Adrenal gland (tissue), 12 donors: ENCODE measurements around the gene YARS1. TPM values are rescaled to one million over a fixed set of nuclear protein-coding genes. Genes with fewer than 3 reads are reported as not detected.

ENCODE experiments used
- DNase-seq, 7 donors: peaks; one replicate each; pipeline ENCODE4 v3.0.0-alpha.2; 2019 to 2020
- H3K27ac ChIP-seq, 5 donors: fragments of 200-600 bp; sonication (generic) in 4 of 5; 1 replicate in 3 of 5; 2 replicates in 2 of 5; pipeline versions ENCODE4 v1.5.1 to v1.8.0; 2016 to 2020; ENCODE audit warnings: mild to moderate bottlenecking in 1 of 5
- H3K27me3 ChIP-seq: fragments of 200-600 bp; 2 replicates; pipeline ENCODE4 v1.8.0; 2021
- H3K36me3 ChIP-seq, 2 donors: fragments of 200-600 bp; replicated peaks in 1 of 2; 1 replicate in 1 of 2; 2 replicates in 1 of 2; pipeline versions ENCODE4 v1.5.1 to v1.8.0; 2018 to 2022
- H3K4me1 ChIP-seq, 2 donors: fragments of 200-600 bp; replicated peaks in 1 of 2; 1 replicate in 1 of 2; 2 replicates in 1 of 2; pipeline versions ENCODE4 v1.5.1 to v1.8.0; 2018 to 2021
- H3K4me3 ChIP-seq, 4 donors: fragments of 200-600 bp; sonication (generic) in 3 of 4; one replicate each; pipeline ENCODE4 v1.5.1; 2016 to 2018
- H3K9me3 ChIP-seq, 3 donors: fragments of 200-600 bp; sonication (generic) in 1 of 3; replicated peaks in 1 of 3; 1 replicate in 2 of 3; 2 replicates in 1 of 3; pipeline versions ENCODE4 v1.5.1 to v1.8.0; 2016 to 2021
- POLR2A ChIP-seq, 2 donors: fragments of 450-650 bp; IDR thresholded peaks; one replicate each; pipeline ENCODE4 v1.6.1; 2017; ENCODE audit warnings: antibody characterized with exemption in 2 of 2, mild to moderate bottlenecking in 2 of 2, moderate library complexity in 1 of 2
- WGBS, 4 donors: extraction: QIAGEN DNeasy Blood & Tissue Kit in 2 of 4; methylation state at CpG; one replicate each; pipeline versions ENCODE4 v1.1.5 to v1.1.7; 2013 to 2017; 5-methylcytosine and 5-hydroxymethylcytosine counted together
- intact Hi-C, 2 donors: fragments of 100-400 bp; cut with DNase I; formaldehyde crosslinking; loops; one replicate each; pipeline versions ENCODE4 v1.14.1 to v1.15.0; 2022 to 2023
- polyA plus RNA-seq, 3 donors: library from polyadenylated mRNA; stranded (reverse); fragments of 200-250 nt in 2 of 3; fragments of 350-450 nt in 1 of 3; fragmentation: Illumina TruSeq in 1 of 3; extraction: RNeasy Lipid Tissue Mini Kit (QIAGEN cat#74804) in 1 of 3; gene quantifications; one replicate each; pipeline ENCODE4 v1.2.3, GENCODE V29; 2013 to 2014
- total RNA-seq, 9 donors: library from RNA; depleted of rRNA in 4 of 9; stranded (reverse); fragments of >200 nt in 4 of 9; fragments of 120-200 nt in 1 of 9; fragmentation: NEBNext Ultra II Directional in 1 of 9; extraction: Animal tissue kit (Norgen Biotek cat#: 25700) in 1 of 9; gene quantifications; one replicate each; pipeline versions ENCODE4 v1.1.0 to v1.2.4, GENCODE V29; 2013 to 2023
- TF ChIP-seq, protein P1 (sequence below), 6 experiments: fragments of 450-650 bp in 4 of 6; fragments of 200-600 bp in 2 of 6; sonication (generic) in 1 of 6; IDR thresholded peaks; 1 replicate in 5 of 6; 2 replicates in 1 of 6; pipeline versions ENCODE4 v1.5.1 to v1.8.0; 2016 to 2021; ENCODE audit warnings: antibody characterized with exemption in 6 of 6, mild to moderate bottlenecking in 2 of 6, moderate library complexity in 1 of 6
- donor health status: healthy with polysubstance abuse.
- donor health status: Bipolar disorder and iron deficiency.
- donor health status: DM: yes; HTN: yes; CAD: no.
- donor health status: DM: no; HTN: no; CAD: no.
- donor health status: DM: no; HTN: no; CAD: no.
- donor health status: DM: yes; HTN: yes; CAD: no.

YARS1 gene
- total and polyA plus RNA-seq, 12 donors: 55.5 to 190 (median 97.0) TPM

DNA sequence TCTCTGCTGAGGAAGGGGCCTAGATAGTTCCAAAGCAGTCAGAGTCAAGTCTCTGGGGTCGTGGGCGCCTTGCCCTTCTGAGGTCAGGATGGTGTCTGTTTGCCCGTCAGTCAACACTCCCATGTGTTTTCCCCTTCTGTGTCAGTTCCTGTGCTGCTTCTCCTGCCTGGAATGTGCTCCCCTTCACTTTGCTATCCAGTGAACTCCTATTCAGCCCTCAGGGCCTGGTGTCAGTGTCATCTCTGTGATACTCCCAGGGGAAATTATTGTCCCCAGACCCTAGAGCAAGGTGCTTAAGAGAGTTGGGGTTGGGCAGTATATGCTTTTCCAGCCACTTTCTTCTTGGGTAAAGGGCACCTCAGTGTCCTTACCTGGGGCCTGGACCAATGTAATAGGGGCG, 68.8 kb downstream of the YARS1 start:
- H3K27me3 ChIP-seq: no peaks in the 10 kb centered on the region
- H3K4me1 ChIP-seq: peaks cover 12 to 14% of the 10 kb centered on the region in 2 donors
- H3K4me3 ChIP-seq: no peak overlapping the region
- no peak for DNase-seq
- H3K36me3 ChIP-seq: no peaks in the 10 kb centered on the region
- intact Hi-C loops: no loop called here
- no peaks in the 10 kb centered on the region for H3K9me3 ChIP-seq
- TF ChIP-seq, protein P1, sequence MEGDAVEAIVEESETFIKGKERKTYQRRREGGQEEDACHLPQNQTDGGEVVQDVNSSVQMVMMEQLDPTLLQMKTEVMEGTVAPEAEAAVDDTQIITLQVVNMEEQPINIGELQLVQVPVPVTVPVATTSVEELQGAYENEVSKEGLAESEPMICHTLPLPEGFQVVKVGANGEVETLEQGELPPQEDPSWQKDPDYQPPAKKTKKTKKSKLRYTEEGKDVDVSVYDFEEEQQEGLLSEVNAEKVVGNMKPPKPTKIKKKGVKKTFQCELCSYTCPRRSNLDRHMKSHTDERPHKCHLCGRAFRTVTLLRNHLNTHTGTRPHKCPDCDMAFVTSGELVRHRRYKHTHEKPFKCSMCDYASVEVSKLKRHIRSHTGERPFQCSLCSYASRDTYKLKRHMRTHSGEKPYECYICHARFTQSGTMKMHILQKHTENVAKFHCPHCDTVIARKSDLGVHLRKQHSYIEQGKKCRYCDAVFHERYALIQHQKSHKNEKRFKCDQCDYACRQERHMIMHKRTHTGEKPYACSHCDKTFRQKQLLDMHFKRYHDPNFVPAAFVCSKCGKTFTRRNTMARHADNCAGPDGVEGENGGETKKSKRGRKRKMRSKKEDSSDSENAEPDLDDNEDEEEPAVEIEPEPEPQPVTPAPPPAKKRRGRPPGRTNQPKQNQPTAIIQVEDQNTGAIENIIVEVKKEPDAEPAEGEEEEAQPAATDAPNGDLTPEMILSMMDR (IDR thresholded peaks at IDR 0.05): no peak
- no peak for TF ChIP-seq POLR2A (IDR thresholded peaks at IDR 0.05)
- WGBS, 4 donors: 89 to 100% (median 94%) methylated on average over 4 of the region's 4 CpGs
- H3K27ac ChIP-seq: no peak overlapping the region

DNA sequence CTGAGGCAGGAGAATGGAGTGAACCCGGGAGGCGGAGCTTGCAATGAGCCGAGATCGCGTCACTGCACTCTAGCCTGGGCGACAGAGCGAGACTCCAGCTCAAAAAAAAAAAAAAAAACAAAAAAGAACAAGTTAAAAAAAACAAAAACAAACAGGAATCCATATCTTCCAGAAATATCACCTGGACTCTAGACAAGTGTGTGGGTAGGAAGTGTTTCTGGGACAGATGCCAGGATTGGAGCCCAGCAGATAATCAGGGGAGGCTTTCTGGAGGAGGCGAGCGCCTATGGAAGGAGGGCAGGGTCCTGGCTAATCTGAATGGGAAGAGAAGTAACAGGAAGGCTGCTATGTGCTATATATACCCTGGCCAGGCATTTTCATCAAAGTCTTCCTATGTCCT, 71.0 kb downstream of the YARS1 start:
- Histone ChIP-seq H3K36me3 (no peaks in the 10 kb centered on the region), H3K4me3 (no peak overlapping the region), H3K27ac (peak overlapping the region in 2 of 5 donors; percentile 35 to 47), H3K27me3 (no peaks in the 10 kb centered on the region), H3K4me1 (peaks cover 19 to 25% of the 10 kb centered on the region in 2 donors), H3K9me3 (no peaks in the 10 kb centered on the region)
- no peak for TF ChIP-seq POLR2A (IDR thresholded peaks at IDR 0.05)
- TF ChIP-seq, protein P1 (IDR thresholded peaks at IDR 0.05): no peak
- 44 to 59% (median 55%) methylated on average over 8 to 9 of the region's 9 CpGs for WGBS, 4 donors
- intact Hi-C loops: no loop called here
- peak in 3 of 7 donors; percentile 31 to 44 (median 39) for DNase-seq

DNA sequence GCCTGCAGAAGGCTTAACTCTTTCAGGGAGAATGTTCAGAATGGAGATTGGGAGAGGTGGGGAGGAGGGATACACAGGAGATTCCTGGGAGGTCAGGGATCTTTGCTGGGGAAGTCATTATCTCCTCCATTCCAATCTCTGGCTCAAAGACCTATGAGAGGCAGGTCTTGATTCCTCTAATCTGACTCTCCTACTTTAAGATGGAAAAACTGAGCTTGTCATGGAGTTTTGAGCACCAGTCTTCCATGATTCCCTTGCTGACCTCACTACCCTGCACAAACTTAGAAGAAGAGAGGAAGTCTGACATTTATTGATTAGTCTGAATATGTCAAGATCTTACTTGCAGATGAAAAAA, 73.1 kb downstream of the YARS1 start:
- H3K4me3 ChIP-seq: peak overlapping the region in 1 of 4 donors; percentile 98
- H3K36me3 ChIP-seq: no peaks in the 10 kb centered on the region
- H3K9me3 ChIP-seq: no peaks in the 10 kb centered on the region
- H3K27me3 ChIP-seq: no peaks in the 10 kb centered on the region
- intact Hi-C loops: no loop called here
- TF ChIP-seq, protein P1 (IDR thresholded peaks at IDR 0.05): no peak
- TF ChIP-seq POLR2A (IDR thresholded peaks at IDR 0.05): no peak
- H3K4me1 ChIP-seq: peaks cover 23 to 30% of the 10 kb centered on the region in 2 donors
- peak overlapping the region in 3 of 5 donors; percentile 90 to 94 (median 92) for H3K27ac ChIP-seq
- DNase-seq: no peak

DNA sequence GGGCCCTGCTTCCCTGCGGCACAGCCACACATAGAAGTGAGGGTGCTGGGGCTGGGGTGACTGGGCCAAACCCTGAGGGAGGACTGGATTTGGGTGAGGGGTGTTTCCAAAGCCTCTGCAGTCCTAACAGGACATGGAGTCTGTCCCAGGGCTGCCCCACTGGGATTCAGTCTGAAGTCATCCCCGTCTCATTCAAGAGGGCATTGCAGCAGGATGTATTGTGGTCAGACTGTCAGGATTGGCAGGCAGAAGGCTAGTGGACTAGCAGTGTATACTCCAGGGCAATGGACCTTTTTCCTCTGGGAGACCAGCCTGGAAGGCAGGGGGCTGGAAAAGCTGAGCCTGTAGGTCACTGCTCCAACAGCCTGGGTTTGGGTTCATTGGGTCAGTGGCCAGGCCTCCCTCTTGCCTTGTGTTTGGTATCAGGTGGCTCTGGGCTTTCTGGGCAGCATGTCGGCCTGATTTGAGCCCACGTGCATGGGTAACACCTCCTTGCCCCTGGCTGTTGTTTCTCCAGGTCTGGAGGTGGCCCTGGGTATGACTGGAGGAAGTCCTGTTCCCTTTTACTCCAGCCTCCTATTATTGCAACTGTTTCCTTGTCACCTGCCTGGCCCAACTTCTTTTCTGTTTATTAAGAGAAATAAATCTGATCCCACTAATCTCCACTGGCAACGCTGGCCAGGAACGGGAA, 73.6 kb downstream of the YARS1 start:
- WGBS, 4 donors: 18 to 31% (median 28%) methylated on average over 5 to 6 of the region's 6 CpGs
- DNase-seq: no peak
- Histone ChIP-seq H3K27me3 (no peaks in the 10 kb centered on the region), H3K36me3 (no peaks in the 10 kb centered on the region), H3K9me3 (no peaks in the 10 kb centered on the region), H3K4me1 (peaks cover 23 to 30% of the 10 kb centered on the region in 2 donors), H3K27ac (peak overlapping the region; percentile 70 to 94 (median 90)), H3K4me3 (peak overlapping the region in 2 of 4 donors; percentile 4 to 98)
- TF ChIP-seq, protein P1 (IDR thresholded peaks at IDR 0.05): no peak
- TF ChIP-seq POLR2A (IDR thresholded peaks at IDR 0.05): no peak
- intact Hi-C loops: no loop called here
